Activated CD4-positive, alpha-beta T cell treated with anti-CD3 and anti-CD28 coated beads for 24 hours (primary cell): ENCODE measurements around the gene RGP1.

Experiments used
- DNase-seq, 2 donors: peaks; one replicate each; pipeline ENCODE4 v3.0.0-alpha.2; 2020; ENCODE audit warnings: low read depth in 2 of 2

The RGP1 gene

GRCh38 chr9:35743880-35744518, 5.1 kb upstream of the RGP1 start:
- no peak for DNase-seq

- DNase-seq: no peak
Observed at GRCh38 chr9:35745569-35745968, 3.5 kb upstream of the RGP1 start.

GRCh38 chr9:35746583-35746982, 2.5 kb upstream of the RGP1 start:
- DNase-seq: no peak

GRCh38 chr9:35748242-35748857, 737 bp upstream of the RGP1 start:
- DNase-seq: no peak

GRCh38 chr9:35749515-35750255, 598 bp downstream of the RGP1 start:
- no peak for DNase-seq

- no peak for DNase-seq
Observed at GRCh38 chr9:35750256-35750531, 1.1 kb downstream of the RGP1 start.

- no peak for DNase-seq
Observed at GRCh38 chr9:35753466-35753865, 4.4 kb downstream of the RGP1 start.

GRCh38 chr9:35754264-35754663, 5.2 kb downstream of the RGP1 start, which contains the start of gene MSMP:
TSS of gene MSMP (minus strand) at chr9:35754276. CDS start at chr9:35754129, 147 bp downstream.
- no peak for DNase-seq

- no peak for DNase-seq
Observed at GRCh38 chr9:35755071-35755470, 6.0 kb downstream of the RGP1 start.

- DNase-seq: peak; percentile 70 to 75
Observed at GRCh38 chr9:35756275-35757225, 7.5 kb downstream of the RGP1 start.

GRCh38 chr9:35757226-35757891, 8.3 kb downstream of the RGP1 start:
- DNase-seq: no peak

- DNase-seq: no peak
Observed at GRCh38 chr9:35757892-35758275, 8.8 kb downstream of the RGP1 start.

- no peak for DNase-seq
Observed at GRCh38 chr9:35758475-35759050, 9.5 kb downstream of the RGP1 start.

GRCh38 chr9:35759795-35760194, 10.7 kb downstream of the RGP1 start:
- no peak for DNase-seq

GRCh38 chr9:35760651-35761050, 11.6 kb downstream of the RGP1 start:
- no peak for DNase-seq

GRCh38 chr9:35763181-35763580, 14.1 kb downstream of the RGP1 start:
- no peak for DNase-seq

- no peak for DNase-seq
Observed at GRCh38 chr9:35763803-35764202, 14.7 kb downstream of the RGP1 start.

GRCh38 chr9:35766997-35767396, 17.9 kb downstream of the RGP1 start:
- DNase-seq: no peak

- no peak for DNase-seq
Observed at GRCh38 chr9:35767458-35767857, 18.4 kb downstream of the RGP1 start.

- DNase-seq: no peak
Observed at GRCh38 chr9:35769763-35770162, 20.7 kb downstream of the RGP1 start.

- no peak for DNase-seq
Observed at GRCh38 chr9:35771075-35771433, 22.0 kb downstream of the RGP1 start.
